ENCODE data around the gene TIMP2. TPM values are rescaled to one million over a fixed set of nuclear protein-coding genes. Genes with fewer than 3 reads are reported as not detected.

TIMP2 gene
- total and polyA plus RNA-seq, 2 of the 13 experiments (the other 11 are each of a cell fraction or from before 2014, with no cell fraction given), result 3.8 to 8.5 TPM

DNA sequence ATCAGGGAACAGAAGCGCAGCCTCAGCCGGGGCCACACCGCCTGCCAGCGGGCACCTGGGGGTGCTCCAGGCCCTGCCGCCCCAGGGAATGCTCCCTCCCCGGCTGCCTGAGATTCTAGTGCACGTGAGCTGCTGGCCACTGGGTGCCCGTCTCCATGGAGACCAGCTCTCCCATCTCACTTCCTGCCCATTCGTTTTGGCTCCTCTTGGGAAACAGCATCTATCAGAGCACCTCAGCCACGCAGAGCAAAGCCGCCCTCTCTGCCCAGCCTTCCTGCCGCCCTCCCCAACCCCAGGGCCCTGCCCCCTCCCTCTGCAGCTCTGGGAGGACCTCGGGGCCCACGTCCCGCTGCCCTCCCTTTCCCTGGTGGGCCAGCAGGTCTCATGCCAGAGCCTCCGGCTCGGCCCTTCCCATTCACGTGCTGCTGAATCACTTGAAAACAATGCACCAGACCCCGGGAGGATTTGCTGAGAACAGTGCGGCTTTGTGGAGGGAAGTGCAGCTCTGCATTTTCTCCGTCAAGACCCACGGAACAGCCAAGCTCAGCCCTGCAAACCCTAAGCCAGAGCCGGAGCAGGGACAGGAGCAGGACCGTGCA lies 41.6 kb downstream of the TIMP2 start (continued):
- TF ChIP-seq, protein P1, sequence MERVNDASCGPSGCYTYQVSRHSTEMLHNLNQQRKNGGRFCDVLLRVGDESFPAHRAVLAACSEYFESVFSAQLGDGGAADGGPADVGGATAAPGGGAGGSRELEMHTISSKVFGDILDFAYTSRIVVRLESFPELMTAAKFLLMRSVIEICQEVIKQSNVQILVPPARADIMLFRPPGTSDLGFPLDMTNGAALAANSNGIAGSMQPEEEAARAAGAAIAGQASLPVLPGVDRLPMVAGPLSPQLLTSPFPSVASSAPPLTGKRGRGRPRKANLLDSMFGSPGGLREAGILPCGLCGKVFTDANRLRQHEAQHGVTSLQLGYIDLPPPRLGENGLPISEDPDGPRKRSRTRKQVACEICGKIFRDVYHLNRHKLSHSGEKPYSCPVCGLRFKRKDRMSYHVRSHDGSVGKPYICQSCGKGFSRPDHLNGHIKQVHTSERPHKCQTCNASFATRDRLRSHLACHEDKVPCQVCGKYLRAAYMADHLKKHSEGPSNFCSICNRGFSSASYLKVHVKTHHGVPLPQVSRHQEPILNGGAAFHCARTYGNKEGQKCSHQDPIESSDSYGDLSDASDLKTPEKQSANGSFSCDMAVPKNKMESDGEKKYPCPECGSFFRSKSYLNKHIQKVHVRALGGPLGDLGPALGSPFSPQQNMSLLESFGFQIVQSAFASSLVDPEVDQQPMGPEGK (CRISPR knock-in tag; IDR thresholded peaks at IDR 0.05), result peak; percentile 54; the same call in 1 of the 2 replicates
- TF ChIP-seq ELF3 (CRISPR knock-in tag; IDR thresholded peaks at IDR 0.05) (no peak), ZFY (CRISPR knock-in tag; IDR thresholded peaks at IDR 0.05) (no peak; the same call in 1 of the 2 replicates), NR2F2 (IDR thresholded peaks at IDR 0.05; ENCODE audit: borderline replicate concordance, low read depth) (no peak), ZNF496 (CRISPR knock-in tag; IDR thresholded peaks at IDR 0.05; ENCODE audit: insufficient replicate concordance) (no peak), ZMYM3 (CRISPR knock-in tag; IDR thresholded peaks at IDR 0.05) (no peak), AKAP8 (CRISPR knock-in tag; IDR thresholded peaks at IDR 0.05) (no peak), ZNF557 (CRISPR knock-in tag; IDR thresholded peaks at IDR 0.05) (no peak), ZNF12 (CRISPR knock-in tag; IDR thresholded peaks at IDR 0.05) (0 out of 2 replicates have a peak, but pooled peaks have one; percentile 26), CENPX (CRISPR knock-in tag; IDR thresholded peaks at IDR 0.05) (no peak), TEAD3 (CRISPR knock-in tag; optimal IDR thresholded peaks at IDR 0.05; ENCODE audit: borderline replicate concordance) (peak; percentile 5), ZNF446 (CRISPR knock-in tag; IDR thresholded peaks at IDR 0.05) (no peak), HNRNPLL (IDR thresholded peaks at IDR 0.05; ENCODE audit: low read depth, low read length, poor library complexity, severe bottlenecking) (peak; percentile 25), ZNF101 (CRISPR knock-in tag; IDR thresholded peaks at IDR 0.05; ENCODE audit: borderline replicate concordance, low read depth) (no peak), KDM3A (CRISPR knock-in tag; IDR thresholded peaks at IDR 0.05; ENCODE audit: low read depth) (peak; percentile 12; the same call in 1 of the 2 replicates), ZFYVE20 (CRISPR knock-in tag; IDR thresholded peaks at IDR 0.05; ENCODE audit: borderline replicate concordance, low read depth) (no peak), IKZF4 (CRISPR knock-in tag; IDR thresholded peaks at IDR 0.05; ENCODE audit: borderline replicate concordance, low read depth, not compliant biosample characterization) (no peak), ZNF143 (CRISPR knock-in tag; IDR thresholded peaks at IDR 0.05) (no peak), ZNF382 (CRISPR knock-in tag; IDR thresholded peaks at IDR 0.05; ENCODE audit: borderline replicate concordance) (no peak), RAD51 (IDR thresholded peaks at IDR 0.05; ENCODE audit: borderline replicate concordance) (no peak)
- TF ChIP-seq, protein P2, sequence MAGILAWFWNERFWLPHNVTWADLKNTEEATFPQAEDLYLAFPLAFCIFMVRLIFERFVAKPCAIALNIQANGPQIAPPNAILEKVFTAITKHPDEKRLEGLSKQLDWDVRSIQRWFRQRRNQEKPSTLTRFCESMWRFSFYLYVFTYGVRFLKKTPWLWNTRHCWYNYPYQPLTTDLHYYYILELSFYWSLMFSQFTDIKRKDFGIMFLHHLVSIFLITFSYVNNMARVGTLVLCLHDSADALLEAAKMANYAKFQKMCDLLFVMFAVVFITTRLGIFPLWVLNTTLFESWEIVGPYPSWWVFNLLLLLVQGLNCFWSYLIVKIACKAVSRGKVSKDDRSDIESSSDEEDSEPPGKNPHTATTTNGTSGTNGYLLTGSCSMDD (CRISPR knock-in tag; IDR thresholded peaks at IDR 0.05), result no peak
- TF ChIP-seq, protein P3, sequence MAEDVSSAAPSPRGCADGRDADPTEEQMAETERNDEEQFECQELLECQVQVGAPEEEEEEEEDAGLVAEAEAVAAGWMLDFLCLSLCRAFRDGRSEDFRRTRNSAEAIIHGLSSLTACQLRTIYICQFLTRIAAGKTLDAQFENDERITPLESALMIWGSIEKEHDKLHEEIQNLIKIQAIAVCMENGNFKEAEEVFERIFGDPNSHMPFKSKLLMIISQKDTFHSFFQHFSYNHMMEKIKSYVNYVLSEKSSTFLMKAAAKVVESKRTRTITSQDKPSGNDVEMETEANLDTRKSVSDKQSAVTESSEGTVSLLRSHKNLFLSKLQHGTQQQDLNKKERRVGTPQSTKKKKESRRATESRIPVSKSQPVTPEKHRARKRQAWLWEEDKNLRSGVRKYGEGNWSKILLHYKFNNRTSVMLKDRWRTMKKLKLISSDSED (CRISPR knock-in tag; IDR thresholded peaks at IDR 0.05), result no peak
- TF ChIP-seq, protein P4, sequence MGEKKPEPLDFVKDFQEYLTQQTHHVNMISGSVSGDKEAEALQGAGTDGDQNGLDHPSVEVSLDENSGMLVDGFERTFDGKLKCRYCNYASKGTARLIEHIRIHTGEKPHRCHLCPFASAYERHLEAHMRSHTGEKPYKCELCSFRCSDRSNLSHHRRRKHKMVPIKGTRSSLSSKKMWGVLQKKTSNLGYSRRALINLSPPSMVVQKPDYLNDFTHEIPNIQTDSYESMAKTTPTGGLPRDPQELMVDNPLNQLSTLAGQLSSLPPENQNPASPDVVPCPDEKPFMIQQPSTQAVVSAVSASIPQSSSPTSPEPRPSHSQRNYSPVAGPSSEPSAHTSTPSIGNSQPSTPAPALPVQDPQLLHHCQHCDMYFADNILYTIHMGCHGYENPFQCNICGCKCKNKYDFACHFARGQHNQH (CRISPR knock-in tag; IDR thresholded peaks at IDR 0.05), result no peak
- TF ChIP-seq, protein P5, sequence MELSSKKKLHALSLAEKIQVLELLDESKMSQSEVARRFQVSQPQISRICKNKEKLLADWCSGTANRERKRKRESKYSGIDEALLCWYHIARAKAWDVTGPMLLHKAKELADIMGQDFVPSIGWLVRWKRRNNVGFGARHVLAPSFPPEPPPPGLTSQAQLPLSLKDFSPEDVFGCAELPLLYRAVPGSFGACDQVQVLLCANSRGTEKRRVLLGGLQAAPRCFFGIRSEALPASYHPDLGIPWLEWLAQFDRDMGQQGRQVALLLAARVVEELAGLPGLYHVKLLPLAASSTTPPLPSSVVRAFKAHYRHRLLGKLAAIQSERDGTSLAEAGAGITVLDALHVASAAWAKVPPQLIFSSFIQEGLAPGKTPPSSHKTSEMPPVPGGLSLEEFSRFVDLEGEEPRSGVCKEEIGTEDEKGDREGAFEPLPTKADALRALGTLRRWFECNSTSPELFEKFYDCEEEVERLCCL (CRISPR knock-in tag; IDR thresholded peaks at IDR 0.05; ENCODE audit: borderline replicate concordance), result no peak
